GM12872 (cell line): Measurements from ENCODE around the gene PSTPIP1.
A peak's percentile ranks its signal among the peaks of the same experiment; 100 is the strongest.

Experiments
- TF ChIP-seq, protein P1 (sequence below): IDR thresholded peaks from 3 replicates; pipeline ENCODE4 v1.5.1; 2011; ENCODE audit warnings: low read depth, mild to moderate bottlenecking, low read length, moderate library complexity; ENCODE audit not compliant: insufficient read depth

Gene PSTPIP1

DNA sequence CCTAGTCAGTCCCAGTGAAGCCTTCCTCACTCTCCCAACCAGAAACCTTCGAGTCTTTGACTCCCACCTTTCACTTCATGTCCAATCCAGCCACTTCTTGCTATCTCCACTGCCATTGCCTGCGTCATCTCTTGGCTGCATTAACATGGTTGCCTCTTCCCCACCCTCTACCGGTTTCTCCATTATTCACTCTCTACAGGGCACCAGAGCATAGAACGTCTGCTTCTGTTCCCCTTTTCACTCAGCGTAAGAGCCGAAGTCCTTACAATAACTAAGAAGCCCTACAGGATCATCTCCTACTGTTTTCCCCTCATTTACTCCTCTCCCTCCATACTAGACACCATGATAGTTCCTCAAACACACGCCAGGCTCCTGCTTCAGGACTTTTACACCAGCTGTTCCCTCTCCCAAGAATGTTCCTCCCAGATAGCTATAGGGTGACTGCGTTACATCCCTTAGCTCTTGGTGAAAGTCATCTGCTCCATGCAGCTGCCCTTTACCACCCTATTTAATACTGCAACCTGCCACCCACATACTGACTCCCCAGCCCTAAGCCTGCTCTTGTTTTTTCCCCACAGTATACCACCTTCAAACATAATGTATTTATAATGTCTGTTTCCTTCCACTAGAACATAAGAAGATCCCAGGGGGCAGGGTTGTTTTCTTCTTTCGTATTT, 32.5 kb upstream of the PSTPIP1 start:
- TF ChIP-seq, protein P1, sequence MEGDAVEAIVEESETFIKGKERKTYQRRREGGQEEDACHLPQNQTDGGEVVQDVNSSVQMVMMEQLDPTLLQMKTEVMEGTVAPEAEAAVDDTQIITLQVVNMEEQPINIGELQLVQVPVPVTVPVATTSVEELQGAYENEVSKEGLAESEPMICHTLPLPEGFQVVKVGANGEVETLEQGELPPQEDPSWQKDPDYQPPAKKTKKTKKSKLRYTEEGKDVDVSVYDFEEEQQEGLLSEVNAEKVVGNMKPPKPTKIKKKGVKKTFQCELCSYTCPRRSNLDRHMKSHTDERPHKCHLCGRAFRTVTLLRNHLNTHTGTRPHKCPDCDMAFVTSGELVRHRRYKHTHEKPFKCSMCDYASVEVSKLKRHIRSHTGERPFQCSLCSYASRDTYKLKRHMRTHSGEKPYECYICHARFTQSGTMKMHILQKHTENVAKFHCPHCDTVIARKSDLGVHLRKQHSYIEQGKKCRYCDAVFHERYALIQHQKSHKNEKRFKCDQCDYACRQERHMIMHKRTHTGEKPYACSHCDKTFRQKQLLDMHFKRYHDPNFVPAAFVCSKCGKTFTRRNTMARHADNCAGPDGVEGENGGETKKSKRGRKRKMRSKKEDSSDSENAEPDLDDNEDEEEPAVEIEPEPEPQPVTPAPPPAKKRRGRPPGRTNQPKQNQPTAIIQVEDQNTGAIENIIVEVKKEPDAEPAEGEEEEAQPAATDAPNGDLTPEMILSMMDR, result no peak

DNA sequence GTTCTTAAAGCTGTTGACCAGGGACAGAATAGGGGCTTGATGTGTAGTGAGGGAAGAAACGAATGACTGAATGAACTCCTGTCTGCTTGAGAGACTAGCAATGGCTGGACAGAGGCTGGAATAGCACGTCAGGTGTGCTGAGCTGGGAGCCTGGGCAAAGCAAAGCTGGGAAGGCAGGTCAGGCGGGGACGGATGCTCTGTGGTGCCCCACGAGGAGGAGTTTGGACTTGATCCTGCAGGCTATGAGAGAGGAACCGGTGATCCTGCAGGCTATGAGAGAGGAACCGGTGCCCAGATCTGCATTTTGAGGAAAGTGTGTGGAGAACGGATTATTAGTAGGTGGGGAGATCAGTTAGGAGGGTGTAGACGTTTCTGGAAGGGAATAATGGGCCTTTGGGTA, 31.3 kb upstream of the PSTPIP1 start:
- TF ChIP-seq, protein P1, result no peak

DNA sequence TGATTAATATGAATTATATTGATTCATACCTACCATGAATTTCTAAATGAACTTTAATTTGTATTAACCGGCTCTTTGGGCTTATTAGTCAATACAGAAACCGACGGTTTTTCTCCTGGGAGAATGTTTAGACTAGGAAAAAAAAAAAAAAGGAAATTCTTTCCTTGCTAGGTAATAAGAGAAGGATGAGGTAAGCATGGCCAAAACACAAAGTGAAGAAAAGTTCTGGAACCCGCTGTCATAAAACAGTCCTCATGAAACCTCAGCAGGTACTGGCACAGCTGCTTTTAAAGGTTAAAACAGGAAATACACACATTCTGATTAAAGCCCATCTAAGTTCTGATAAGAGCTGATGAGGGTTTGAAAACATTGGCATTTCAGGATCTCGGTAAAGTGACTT, 30.8 kb upstream of the PSTPIP1 start:
- TF ChIP-seq, protein P1, result no peak

DNA sequence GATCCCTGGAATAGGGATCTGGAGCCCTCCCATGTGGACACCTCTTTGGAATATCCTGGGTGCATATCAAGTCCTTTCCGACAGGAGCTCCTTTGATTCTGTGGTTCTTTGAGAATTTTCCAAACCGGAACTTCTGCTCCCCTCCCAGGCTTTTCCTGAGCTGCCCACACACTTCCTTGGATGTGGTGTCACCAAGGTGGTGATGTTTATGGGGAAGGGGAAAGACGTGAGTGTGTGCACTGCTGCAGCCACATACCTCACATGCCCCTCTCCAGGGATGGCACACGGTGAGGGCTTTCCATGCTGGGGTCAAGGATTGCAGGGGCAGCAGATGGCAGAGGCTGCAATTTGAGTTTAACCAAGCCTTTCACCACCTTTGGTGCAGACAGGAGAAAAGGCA, 27.9 kb upstream of the PSTPIP1 start:
- TF ChIP-seq, protein P1, result no peak

DNA sequence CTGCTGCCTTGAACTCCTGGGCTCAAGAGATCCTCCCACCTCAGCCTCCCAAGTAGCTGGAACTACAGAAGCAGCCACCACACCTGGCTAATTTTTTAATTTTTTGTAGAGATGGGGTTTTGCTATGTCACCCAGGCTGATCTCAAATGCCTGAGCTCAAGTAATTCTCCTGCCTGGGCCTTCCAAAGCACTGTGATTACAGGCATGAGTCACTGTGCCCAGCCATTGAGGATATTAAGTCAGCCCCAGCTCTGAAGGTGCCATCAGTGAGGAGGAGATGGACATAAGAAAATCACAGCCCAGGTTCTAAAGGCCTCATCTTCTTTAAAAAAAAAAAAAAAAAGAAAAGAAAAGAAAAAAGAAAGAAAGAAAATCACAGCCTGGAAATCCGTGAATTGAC, 26.6 kb upstream of the PSTPIP1 start:
- TF ChIP-seq, protein P1, result no peak

DNA sequence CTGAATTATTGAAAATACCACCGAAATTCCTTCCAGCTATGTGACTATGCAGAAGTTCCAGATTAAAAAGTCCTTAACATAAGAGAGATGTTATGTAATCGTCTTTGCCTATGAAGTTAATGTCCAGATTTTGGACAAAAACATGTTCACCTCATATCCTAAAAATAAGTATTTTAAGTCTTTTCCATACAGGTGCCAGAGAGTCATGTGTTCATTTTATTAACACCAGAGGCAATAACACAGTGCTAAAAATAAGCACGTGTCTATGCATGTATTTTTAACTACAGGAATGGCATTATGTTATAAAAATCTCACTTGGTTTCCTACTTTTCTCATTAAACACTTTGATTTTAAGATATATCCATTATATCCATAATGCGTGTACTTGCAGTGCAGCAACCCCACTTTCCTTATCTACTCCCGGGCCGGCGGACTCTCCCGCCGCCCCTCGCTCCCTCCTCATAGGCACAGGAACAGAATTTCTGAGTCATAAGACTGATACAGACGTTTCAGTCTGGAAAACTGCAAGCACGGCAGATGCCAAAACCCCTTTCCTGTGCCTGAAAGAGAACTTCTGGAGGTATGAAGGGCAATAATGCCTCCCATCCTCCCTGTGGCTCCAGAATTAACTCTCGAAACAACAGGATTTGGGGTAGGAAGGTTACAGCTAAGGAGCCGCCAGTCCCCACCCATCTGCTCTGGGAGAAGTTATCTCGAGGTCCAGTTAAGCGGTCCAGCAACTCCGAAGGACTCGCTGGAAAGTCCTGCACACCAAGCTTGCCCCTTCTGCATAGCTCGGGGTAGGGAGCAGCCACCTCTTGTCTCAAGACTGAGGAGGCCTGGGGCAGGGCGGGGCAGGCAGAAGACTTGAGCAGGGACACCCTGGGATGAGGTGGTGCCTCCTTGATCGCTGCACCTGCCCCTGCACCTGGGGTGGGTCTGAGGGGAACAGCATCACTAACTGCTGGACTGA, 22.3 kb upstream of the PSTPIP1 start:
- TF ChIP-seq, protein P1, result no peak

DNA sequence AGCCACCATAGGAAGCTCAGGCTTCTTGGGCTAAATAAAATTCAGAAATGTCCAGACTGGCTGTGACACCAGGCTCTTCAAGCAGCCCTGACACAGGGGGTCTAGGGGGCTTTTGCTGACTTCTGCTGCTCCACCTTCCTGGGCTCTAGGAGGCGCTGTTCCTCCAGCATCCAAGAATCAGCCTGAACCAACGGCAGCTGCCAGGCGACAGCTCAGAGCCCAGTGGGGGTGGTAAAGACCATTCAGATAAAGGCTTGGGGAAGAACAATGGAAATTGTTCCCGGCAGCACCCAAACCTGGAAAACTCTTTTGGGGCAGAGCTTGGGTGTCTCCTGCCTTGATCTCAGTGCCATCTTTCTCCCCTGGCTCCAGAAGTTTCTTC, 21.6 kb upstream of the PSTPIP1 start:
- TF ChIP-seq, protein P1, result peak; percentile 88
